NCI-H524 (cell line): Measurements from ENCODE around the gene JAK1.

Experiments
- DNase-seq, 2 experiments: peaks; one replicate each; lab custom pipeline; 2025; lab: John Stamatoyannopoulos, UW

Gene JAK1

GRCh38 chr1:64980745-64981600 is 14.6 kb upstream of the JAK1 start:
- no peak for DNase-seq

DNA sequence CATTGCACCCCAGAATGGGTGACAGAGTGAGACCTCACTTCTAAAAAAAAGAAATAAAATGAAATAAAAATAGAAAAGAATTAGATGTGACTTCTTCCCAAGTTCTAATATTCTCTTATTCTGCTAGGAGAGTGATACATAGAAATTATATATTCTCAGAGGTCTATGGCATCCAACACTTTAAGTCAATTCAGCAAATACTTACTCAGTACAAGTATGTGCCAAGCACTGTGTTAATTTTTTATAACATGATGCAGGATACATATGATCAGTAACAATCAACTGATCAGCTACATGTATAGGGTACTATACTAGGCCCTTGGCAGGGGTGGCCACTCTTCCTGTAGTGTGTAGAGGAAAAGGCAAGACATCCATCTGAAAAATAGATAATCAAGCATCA is 13.0 kb upstream of the JAK1 start:
- DNase-seq, result no peak

GRCh38 chr1:64976361-64976760 is 10.0 kb upstream of the JAK1 start:
- DNase-seq, result no peak

DNA sequence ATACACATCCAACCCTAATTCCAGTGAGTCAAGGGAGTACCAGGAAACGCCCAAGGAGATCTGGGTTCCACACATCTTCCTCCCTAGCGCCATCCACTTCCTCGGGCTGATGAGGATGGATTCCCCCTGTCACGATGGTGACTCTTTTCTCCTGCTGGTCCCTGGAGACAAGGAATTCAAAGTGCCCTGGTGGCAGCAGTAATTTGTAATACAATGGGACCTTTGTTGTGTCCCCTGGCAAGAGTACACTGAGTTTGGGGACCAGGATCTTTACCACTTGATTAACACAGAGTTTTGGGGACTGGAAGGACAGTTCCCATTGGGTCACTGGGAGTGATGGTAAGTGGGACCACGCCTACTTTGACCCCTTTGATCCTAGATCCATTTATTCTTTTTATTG is 9.4 kb upstream of the JAK1 start:
- DNase-seq, result no peak

- DNase-seq, result peak in 1 of 2 experiments; percentile 16
Observed at GRCh38 chr1:64975127-64975526, 8.8 kb upstream of the JAK1 start.

GRCh38 chr1:64974288-64974825 is 8.0 kb upstream of the JAK1 start:
- DNase-seq, result peak; percentile 61 to 84

GRCh38 chr1:64973061-64973647 is 6.8 kb upstream of the JAK1 start:
- no peak for DNase-seq

DNA sequence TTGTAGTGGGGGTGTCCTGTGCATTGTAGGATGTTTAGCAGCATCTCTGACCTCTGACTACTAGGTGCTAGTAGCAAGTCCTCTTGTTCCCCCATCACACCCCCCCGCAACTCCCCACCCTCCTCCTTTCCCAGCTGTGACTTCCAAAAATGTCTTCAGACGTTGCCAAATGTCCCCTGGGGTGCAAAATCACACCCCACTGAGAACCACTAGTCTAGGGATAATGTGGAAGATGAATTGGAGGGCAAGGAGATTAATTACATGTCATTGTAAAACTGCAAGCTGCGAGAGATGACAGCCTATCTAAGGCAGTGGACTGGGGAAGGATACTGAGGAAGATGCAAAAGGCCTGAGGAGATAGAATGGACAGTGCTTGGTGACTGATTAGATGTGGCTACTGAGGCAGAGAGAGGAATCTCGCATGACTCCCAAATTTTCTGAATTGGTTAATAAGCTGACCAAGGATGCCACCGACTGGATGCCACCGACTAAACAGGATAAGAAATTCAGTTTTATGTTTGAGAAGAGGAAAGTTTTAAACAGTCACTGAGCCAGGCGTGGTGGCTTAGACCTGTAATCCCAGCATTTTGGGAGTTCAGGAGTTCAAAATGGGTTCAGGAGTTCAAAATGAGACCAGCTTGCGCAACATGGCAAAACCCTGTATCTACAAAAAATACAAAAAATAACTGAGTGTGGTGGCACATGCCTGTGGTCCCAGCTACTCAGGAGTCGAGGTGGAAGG is 3.1 kb upstream of the JAK1 start:
- DNase-seq, result no peak

DNA sequence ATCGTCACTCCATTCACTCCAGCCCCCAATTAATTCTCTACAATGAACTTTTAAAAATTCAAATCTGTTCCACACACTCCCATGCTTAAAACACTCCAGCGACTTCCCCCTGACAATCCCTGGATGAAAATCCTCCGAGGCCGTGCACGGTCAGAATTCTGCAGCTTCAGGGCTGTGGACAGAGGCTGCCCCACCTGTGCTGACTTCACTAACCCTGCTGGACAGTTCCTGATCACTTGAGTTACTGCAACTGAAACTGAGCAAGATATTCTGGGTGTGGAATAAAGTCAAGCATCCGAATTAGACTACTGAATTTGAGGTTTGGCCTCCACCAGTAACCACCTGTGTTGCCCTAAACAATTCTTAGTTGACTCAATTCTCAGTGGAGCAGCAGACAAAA is 1.0 kb upstream of the JAK1 start:
- DNase-seq, result no peak

- DNase-seq, result peak in 1 of 2 experiments; percentile 44
Observed at GRCh38 chr1:64965366-64966157, 787 bp downstream of the JAK1 start.

DNA sequence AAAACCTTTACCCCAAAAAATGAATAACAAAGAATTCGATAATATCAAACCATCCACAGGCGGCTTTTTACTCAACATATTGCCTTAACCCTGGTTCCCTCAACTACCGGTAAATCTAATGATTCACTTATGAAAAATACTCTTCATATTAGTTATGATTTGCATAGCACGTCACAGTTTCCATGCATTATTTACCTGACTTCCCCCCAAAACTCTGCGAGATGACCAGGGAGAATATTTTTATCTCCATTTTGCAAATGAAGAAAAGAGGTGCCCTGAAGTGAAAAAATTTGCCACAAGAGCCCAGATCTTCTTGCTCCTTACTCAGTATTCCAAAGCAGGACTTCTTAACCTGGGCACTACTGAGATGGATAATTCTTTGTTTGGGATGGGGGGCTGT is 2.9 kb downstream of the JAK1 start:
- DNase-seq, result no peak

DNA sequence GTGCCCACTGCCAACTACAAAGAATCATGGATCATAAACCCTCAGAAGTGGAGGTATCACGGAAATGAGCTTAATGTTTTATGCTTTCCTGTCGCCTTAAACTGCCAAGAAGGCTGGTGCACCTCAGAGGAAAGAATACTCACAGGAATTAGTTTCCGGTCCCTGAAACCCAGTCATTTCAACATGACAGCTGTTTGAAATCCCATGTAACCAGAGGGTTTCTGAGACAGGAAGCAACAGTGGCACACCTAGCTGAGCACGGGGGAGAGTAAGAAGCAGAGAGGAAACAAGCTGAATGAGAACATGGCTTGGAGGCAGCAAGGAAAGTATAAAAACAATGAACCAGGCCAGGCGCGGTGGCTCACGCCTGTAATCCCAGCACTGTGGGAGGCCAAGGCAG is 3.9 kb downstream of the JAK1 start:
- no peak for DNase-seq

DNA sequence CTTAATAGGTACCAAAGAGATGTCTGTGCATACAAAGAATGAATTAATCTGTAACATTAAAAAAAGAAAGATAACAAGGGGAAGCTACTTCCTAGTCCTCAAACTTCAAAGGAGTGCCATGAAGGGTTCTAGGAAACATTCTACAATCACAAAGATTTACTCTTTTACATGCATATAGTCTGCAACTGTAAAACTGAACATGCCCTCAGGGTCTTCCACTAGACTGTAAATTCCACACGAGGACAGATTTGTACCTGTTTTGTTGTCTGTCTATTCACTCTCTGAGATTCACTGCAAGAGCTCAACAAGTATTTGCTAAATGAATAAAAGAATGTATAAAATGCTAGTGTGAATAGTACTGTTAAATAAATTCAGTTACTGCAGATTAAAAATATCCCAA is 4.4 kb downstream of the JAK1 start:
- DNase-seq, result no peak

- DNase-seq, result no peak
Observed at GRCh38 chr1:64960731-64961130, 5.6 kb downstream of the JAK1 start.

DNA sequence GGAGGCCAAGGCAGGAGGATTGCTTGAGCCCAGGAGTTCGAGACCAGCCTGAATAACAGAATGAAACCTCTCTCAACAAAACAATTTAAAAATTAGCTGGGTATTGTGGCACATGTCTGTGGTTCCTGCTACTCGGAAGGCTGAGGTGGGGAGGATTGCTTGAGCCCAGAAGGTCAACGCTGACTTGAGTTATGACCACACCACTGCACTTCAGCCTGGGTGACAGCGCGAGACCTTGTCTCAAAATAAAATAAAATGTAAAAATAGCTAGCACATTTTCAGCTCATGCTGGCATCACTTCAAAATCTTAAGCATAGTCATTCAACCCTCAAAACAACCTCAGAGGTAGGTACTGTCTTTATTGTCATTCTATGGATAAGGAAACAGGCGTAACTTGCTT is 6.4 kb downstream of the JAK1 start:
- no peak for DNase-seq

DNA sequence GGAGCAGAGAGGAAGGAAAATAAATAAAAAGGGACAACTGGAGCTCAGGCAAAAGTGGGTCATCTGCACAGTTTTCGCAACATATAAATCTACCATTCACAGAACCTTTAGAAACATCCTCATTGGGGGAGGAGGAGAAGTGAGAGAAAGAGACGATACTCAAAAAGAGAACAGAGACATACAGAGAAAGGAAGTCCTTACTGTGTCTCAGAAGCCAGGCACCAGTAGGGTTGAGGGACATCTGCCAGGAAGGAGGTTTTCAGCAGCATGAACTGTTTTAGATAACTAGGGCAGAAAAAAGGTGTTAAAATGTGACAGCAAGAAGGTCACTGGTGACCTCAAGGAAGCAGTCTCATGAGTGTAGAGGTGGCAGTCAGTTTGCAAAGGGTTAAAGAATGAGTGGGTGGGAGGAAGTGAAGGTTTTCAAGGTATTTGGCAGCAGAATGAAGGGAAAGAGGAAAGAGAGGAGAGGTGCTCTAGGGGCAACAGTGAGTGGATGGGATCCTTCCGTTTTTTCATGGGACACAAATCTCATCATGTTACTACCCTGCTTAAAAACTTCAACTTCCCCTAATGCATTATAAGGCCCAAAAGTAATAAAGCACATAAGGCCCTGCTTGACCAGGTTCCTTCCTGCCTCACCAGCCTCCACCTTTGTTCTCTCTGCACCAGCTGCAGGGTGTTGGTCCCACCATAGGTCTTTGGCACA is 9.5 kb downstream of the JAK1 start:
- no peak for DNase-seq

GRCh38 chr1:64956010-64956640 is 10.2 kb downstream of the JAK1 start:
- DNase-seq, result no peak

DNA sequence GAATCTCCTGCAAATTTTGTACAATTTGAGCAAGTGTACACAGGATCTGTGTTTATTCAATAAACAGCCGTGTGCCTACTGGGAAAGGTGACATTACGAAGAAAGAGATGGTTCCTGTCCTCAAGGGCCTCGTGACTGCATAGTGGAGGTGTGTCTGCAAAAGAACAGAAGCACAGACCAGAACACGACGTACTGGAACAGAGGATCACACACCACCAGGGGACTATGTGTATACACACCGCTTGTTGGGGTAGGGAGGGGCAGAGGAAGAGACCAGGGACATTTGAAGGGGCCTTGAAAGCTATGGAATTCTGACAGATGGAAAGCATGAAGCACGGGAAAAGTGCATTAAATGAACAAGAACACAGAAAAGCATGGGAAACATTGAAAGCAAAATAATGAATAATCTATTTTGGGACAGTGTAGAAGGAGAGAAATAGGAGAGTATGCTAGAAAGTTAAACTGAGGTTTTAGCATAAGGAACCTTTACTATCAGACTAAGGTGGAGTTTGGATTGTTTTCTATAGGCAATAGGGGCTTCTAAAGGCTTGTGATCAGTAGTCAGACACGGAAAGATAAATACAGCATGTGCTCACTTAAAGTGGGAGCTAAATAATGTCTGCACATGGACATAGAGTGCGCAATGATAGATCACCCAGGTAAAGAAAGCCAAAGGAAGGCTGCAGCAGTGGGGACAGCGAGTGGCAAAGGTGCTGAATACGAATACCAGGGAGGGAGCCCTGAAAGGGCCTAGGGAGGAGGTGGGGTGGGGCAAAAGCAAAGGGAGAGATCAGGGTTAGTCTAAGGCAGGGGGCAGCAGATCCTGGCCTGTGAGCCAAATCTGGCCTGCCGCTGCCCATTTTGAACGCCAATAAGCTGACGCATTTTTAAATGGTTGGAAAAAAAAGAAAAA is 11.0 kb downstream of the JAK1 start:
- DNase-seq, result peak in 1 of 2 experiments; percentile 12

DNA sequence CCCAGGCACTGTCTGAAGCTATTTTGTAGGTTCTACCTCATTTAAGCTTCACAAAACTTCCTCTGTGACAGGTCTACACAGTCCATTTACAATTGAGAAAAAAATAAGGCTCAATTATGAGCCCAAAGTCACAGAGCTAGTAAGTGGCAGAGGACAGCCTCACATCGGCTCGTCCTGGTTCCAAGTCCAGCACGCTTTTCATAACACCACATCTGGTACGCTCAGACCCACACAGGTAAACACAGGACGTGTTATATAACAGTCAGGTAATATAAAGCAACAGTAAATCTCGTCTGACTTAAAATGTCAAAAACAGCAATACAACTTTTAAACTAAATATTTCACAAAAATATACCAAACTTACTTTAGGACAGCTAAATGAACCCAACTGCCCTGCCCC is 13.1 kb downstream of the JAK1 start:
- DNase-seq, result no peak
